ENCODE results near the gene WDR73.
"Not testable (repeated sequence)": the region's sequence is repeated elsewhere in the genome, so short reads cannot be mapped to it uniquely, and the experiment has no call there.

WDR73 gene

DNA sequence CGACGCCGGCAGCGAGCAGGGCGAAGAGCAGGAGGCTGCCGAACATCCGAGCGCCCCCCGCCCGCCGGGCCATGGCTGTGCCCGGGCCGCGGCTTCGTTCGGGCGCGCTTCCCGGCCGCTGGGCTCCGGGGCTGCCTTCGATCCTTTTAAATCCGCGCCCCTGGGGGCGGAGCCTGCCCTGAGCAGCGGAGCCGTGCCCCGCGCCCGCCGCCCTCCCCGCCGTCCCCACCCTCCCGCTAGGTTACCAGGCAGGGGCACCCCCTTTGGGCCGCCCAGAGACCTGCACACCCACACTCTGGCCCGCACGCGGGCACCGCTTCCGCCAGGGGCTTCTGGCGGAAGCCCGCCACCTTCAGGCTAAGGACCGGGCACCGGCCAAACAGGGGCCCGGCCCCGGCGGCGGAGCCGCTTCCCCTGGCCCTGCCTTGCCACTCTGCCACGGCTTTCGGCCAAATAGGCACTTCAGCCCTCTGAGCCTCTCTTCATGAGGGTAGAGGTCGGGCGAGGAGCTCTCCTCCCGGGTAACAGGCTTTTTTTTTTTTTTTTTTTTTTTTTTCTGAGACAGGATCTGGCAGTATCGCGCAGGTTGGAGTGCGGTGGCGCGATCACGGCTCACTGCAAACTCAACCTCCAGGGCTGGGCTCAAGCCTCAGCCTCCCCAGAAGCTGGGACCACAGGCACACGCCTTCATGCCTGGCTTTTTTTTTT lies 4.2 kb upstream of the WDR73 start, which contains the start of gene NMB:
Gene NMB (minus strand): TSS at position 120 of the 708 bp plus-strand sequence. CDS start 47 bp downstream, at position 73.
- peak; percentile 60 to 80 for DNase-seq (ENCODE audit: low read depth in 1 of 2, low spot score in 1 of 2)

DNA sequence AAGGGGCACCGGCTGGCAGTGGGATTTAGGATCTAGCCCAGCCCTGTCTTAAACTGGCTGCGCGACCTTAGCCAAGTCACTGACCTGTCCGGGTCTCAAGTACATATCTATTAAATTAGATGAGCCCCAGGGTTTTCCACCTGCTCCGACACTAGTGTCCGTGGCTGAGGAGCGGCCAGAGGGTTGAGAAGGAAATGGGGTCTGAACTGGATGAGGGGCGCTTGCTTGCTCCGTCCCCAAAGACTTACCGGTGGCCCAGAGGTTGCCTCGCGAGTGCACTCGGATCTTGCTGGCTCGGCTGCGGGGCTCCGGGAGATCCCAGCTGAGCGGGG lies 3.6 kb upstream of the WDR73 start:
- DNase-seq (ENCODE audit: low read depth in 1 of 2, low spot score in 1 of 2) = no peak

DNA sequence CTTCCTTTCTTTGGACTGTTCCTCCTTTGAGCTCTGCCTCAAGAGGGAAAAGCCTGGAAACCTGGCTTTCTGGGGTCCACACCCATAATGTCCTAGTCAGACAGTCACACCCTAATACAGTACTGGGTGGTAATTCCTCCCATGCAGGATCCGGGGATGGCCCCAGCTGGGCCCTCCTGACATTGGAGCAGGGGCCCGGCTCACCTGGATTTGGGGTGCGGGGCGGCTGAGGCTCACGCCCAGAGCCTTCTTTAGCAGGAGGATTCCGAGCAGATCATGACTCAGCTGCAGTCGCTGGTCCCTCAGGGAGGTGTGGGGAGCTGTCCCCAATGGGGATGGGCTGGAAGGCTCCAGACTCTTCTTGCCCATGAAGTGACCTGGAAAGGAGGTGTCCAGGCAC lies 2.9 kb upstream of the WDR73 start:
- no peak for DNase-seq (ENCODE audit: low read depth in 1 of 2, low spot score in 1 of 2)

DNA sequence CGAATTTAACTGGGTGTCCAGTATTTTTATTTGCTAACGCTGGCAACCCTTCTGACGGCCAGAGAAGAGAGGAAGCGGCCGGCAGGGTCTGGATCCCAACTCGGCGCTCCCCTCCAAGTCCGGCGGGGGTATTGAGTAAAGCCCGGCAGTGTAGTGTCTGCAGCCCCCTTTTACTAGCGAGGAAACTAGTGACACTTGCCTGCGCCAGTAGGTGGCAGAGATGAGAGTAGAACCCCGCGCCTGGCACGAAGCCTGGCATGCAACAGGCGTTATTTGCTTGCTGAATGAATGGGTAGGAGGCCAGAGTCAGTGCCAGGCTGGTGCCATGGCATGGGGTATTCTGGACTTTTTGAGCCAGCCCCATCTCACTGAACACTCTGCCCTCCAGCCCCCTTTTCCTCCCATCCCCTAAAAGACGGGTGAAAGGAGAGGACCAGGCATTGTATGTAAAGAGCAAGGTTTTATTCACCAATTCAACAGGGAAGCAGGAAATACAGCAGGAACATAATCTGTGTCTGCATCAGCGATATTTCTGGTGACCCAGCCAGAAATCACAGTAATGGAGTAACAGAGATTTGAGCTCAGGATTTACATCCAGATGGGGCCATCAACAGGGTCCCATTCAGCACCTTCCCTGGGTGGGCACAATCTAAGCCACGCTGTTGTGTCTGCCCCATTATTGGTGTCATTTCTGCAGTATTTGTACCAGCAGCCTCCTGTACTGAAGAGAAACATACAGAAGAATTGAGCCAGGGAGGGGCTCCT lies 788 bp upstream of the WDR73 start:
- peak; percentile 53 to 67 for DNase-seq (ENCODE audit: low read depth in 1 of 2, low spot score in 1 of 2)

DNA sequence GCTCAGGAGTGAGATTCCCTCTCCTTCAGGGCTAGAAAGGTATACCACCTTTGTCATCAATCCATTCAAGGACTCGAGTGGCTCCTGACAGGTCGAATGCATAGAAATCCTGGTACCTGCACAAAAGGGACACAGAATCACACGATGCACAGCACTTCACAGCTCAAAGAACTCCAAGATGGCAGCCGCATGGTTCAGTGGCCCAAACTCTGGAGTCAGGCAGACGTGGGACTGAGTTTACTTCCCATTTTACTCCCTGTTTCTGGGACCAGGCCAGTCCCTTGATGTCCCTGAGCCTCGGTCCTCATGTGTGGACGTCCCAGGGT lies 536 bp downstream of the WDR73 start:
- no peak for DNase-seq (ENCODE audit: low read depth in 1 of 2, low spot score in 1 of 2)

DNA sequence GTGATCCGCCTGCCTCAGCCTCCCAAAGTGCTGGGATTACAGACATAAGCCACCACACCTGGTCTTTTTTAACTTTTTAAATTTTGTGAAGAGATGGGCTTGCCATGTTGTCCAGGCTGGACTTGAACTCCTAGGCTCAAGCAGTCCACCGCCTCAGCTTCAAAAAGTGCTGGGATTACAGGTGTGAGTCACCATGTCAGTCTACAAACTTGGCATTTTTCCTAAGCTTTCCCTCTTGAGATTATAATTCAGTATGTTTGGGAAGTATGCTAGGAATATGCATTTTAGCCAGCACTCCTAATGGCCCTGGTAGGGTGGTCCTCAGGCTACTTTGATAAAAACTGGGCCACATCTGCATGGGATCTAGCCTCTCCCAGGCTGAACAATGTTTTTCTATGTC lies 4.4 kb downstream of the WDR73 start:
- DNase-seq (ENCODE audit: low read depth in 1 of 2, low spot score in 1 of 2) = no peak

DNA sequence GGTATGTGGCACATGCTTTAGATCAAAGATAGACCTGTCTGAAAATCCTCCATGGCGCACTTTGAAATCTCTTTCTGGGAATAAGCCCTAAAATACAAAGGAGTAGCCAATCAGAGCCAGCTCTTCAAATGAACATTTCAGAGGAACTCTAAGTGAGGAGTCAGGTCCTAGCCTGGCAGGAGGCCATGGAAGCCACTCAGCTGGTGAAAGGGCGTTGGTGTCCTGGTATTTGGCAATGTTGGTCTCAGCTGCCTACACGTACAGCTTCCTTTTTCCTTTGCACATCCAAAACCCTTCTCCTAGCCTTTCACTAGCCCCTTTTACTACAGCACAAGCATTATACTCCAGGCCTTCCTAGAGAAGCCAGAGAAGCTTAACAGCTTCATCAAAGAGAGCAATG lies 5.5 kb downstream of the WDR73 start:
- DNase-seq (ENCODE audit: low read depth in 1 of 2, low spot score in 1 of 2) = no peak

DNA sequence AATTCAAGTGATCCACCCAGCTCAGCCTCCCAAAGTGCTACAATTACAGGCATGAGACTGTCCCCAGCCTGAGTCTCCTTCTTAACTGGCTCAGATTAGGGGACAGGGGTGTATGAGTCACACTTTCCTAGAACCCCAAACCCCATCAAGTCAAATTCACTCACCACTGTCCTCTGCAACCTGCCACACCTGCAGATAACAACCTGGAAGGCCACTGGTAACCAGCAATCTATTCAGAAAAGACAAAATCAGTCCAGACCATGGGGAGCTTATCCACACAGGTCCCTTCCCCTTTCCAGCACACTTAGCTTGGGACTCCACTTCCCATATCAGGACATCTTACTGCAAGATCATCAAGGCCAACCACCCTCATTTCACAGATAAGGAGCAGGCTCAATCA lies 6.4 kb downstream of the WDR73 start:
- no peak for DNase-seq (ENCODE audit: low read depth in 1 of 2, low spot score in 1 of 2)

DNA sequence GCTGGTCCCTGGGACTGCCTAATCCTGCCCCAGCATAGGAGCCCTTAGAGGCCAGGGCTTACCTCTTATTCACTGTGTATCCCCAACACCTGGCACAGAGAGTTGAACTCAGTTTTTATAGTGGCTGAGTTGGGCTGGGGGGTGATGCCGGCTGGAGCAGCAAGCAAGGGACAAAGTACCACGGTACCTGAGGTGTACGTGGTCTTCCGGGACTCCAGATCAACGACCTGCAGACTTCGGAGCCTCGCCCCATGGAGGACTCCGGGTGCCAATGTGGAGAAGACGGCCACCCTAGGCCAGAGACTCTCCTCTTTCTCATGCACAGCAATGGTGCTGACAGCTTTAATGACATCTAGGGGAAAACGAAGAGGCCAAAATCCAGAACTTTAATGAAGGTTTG lies 8.1 kb downstream of the WDR73 start:
- DNase-seq (ENCODE audit: low read depth in 1 of 2, low spot score in 1 of 2) = no peak

DNA sequence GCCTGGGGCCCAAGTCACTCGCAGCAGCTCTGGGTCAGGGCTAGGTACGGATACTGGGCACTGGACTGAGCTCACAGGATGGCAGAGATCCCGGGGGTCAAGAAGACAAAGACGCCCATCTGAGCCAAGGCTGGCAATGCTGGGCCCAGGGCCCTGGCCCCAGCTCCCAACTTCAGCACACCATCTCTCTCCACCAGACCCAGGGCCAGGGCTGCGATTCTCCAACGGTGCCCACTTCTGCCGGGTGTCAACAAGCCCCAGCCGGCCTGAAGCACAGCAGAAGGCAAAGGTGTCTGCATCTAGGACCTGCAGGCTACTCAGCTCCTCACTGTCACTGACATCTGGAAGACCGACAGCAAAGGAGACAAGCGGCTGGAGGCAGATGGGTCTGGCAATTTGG lies 8.6 kb downstream of the WDR73 start:
- no peak for DNase-seq (ENCODE audit: low read depth in 1 of 2, low spot score in 1 of 2)

DNA sequence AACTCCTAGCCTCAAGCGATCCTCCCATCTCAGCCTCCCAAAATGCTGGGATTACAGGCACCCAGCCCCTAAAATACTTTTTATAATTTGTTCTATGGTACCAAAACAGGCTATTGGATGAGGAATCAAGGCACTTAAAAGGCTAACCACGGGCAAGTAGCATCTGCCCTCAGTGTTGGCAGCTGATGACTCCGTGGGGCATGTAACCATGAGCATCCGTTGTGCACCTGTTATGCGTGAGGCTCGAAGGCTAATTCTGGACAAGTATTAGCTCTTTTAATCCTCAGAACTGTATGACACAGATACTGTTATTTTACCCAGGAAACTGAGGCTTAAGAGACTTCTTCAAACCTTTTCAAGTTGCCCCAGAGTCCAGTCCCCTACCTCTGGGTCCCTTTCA lies 10.2 kb downstream of the WDR73 start:
- no peak for DNase-seq (ENCODE audit: low read depth in 1 of 2, low spot score in 1 of 2)

DNA sequence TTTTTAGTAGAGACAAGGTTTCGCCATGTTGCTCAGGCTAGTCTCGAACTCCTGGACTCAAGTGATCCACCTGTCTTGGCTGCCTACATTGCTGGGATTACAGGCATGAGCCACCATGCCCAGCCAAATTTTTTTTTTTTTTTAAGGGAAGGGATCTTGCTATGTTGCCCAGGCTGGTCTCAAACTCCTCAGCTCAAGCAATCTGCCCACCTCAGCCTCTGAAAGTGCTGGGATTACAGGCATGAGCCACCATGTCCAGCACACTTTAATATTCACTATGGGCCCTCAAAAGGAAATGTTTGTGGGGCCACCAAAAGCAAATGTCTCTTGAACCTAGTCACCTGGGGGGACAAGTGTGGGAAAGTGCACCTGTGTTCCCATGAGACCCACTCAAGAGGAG lies 11.4 kb downstream of the WDR73 start:
- not testable (repeated sequence) for DNase-seq (ENCODE audit: low read depth in 1 of 2, low spot score in 1 of 2)

DNA sequence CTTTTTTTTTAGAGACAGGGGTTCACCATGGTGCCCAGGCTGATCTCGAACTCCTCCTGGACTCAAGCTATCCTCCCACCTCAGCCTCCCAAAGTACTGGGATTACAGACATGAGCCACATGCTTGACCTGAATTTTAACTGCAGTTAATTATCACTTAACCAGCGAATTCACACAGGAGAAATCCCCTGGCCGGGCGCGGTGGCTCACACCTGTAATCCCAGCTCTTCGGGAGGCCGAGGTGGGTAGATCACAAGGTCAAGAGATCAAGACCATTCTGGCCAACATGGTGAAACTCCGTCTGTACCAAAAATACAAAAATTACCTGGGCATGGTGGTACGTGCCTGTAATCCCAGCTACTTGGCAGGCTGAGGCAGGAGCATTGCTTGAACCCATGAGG lies 12.2 kb downstream of the WDR73 start:
- not testable (repeated sequence) for DNase-seq (ENCODE audit: low read depth in 1 of 2, low spot score in 1 of 2)

DNA sequence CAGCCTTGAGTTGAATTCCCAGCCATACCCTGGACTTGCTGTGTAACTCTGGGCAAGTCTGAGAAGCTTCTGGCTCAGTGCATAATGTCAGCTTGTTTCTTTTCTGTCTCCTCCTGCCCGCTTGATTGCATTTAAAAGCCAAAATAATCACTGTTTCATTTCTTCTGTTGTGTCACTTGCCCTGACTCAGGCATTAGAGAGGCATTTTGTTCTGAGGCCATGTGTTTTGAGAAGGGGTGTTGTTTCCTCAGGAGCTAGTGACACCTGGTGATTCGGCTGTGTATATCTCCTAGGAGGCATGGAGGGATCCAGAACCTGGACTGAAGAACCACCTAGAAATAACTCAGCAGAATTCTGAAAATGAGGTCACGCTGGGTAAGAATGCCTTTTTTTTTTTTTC lies 16.0 kb downstream of the WDR73 start:
- DNase-seq (ENCODE audit: low read depth in 1 of 2, low spot score in 1 of 2) = no peak

DNA sequence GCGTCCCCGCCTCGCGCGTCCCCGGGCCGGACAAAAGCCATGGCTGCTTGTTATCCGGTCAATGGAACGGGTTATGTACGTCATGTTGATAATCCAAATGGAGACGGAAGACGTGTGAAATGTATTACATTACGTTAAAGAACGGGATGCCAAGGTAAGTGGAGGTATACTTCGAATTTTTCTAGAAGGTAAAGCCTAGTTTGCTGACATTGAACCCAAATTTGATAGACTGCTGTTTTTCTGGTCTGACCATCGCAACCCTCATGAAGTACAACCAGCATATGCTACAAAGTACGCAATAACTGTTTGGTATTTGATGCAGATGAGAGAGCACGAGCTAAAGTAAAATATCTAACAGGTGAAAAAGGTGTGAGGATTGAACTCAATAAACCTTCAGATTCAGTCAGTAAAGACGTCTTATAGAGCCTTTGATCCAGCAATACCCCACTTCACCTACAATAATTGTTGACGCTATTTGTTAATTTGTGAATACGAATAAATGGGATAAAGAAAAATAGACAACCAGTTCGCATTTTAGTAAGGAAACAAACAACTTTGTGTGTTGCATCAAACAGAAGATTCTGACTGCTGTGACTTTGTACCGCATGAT lies 19.8 kb downstream of the WDR73 start:
- no peak for DNase-seq (ENCODE audit: low read depth in 1 of 2, low spot score in 1 of 2)

DNA sequence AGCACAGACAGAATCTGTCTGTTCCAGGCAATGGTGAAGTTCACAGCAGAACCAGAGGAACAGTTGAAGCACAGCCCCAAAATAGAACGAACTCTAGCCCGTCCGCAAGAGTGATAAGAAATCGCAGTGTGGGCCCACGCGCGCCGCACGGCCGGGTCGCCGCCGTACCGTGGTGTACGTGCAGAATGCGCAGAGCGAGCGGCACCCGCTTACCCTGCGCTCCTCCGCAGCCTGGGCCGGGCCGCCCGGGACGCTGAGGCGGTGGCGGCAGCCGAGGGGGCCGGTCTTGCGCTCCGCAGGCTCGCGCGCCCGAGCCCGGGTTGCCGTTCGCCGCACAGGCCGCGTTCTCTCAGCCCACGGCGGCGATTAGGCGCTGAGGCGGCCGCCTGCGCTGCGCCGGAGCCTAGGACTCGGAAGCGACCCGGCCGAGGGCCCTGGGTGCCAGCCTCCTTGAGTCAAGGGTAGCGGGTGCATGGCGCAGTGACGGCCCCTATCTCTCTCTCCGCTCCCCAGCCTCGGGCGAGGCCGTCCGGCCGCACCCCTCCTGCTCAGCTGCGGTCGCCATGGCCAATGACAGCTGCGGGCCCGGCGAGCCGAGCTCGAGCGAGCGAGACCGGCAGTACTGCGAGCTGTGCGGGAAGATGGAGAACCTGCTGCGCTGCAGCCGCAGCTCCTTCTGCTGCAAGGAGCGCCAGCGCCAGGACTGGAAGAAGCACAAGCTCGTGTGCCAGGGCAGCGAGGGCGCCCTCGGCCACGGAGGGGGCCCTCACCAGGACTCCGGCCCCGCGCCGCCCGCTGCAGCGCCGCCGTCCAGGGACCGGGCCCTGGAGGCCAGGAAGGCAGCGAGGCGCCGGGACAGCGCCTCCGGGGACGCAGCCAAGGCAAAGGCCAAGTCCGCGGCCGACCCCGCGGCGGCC lies 20.5 kb downstream of the WDR73 start:
- DNase-seq (ENCODE audit: low read depth in 1 of 2, low spot score in 1 of 2) = peak; percentile 38 to 49

DNA sequence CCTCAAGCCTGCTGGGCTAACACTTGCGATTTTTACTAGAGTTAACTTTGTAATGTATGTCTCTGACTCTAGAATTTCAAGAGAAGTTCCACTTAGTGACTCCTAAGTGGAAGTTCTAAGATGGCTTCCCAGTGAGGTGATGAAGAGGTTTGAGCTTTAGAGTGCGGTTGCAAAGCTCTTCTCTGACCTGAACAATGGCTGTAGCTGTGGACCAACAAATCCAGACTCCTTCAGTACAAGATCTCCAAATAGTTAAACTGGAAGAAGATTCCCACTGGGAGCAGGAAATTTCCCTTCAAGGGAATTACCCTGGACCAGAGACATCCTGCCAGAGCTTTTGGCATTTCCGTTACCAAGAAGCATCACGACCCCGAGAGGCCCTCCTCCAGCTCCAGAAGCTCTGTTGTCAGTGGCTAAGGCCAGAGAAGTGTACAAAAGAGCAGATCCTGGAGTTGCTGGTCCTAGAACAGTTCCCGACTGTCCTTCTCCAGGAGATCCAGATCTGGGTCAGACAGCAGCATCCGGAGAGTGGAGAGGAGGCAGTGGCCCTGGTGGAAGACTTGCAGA lies 22.3 kb downstream of the WDR73 start:
- DNase-seq (ENCODE audit: low read depth in 1 of 2, low spot score in 1 of 2) = no peak

DNA sequence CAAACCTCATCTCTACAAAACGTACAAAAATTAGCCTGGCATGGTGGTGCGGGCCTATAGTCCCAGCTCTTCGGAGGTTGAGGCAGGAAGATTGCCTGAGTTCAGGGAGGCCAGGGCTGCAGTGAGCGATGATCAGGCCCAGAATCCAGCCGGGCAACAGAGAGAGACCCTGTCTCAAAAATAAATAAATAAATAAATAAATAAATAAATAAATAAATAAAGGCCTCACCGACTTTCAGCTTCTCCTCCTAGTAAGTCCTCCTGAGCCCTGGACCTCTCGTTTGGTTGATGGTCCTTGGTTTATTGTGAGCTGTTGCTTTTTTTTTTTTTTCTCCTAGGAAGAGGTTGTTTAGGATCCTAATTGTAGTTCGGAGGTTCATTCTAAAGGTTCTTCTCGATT lies 25.1 kb downstream of the WDR73 start:
- no peak for DNase-seq (ENCODE audit: low read depth in 1 of 2, low spot score in 1 of 2)

DNA sequence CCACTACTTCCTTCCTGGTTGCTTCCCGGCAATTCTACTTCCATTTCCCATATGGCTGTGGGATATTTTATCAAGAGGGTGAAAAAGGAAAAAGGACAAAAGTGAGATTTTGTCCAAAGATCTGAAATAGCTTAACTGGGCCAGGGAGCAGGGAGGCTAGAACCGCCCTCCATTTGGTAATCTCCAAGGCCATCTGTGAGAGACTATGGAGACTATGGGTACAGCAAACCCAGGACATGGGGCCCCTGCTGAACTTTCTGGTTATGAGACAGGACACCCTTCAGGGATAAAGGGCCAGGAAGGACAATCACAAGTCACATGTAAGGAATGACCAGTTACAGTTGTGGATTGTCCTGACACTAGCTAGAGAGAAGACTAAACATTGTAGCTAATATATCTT lies 29.0 kb downstream of the WDR73 start:
- DNase-seq (ENCODE audit: low read depth in 1 of 2, low spot score in 1 of 2) = no peak

DNA sequence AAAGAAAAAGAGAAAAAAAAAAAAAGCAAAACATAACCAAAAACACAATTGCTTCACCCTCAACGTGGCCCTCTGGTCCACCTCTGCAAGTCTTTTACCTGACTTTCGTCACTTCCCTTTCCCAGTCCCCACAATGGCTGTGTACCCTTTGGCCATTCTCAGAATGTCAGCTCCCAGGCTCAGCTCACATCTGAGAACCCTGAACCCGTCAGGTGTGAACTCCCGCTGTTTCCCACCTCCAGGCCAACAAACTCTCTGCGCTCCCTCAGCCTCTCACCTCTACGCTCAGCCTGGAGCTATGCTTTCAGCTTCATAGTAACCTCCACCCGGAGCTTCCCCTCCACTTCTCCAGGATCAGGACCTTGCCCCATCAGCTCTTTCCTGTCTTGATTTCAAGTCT lies 29.7 kb downstream of the WDR73 start:
- DNase-seq (ENCODE audit: low read depth in 1 of 2, low spot score in 1 of 2) = no peak

DNA sequence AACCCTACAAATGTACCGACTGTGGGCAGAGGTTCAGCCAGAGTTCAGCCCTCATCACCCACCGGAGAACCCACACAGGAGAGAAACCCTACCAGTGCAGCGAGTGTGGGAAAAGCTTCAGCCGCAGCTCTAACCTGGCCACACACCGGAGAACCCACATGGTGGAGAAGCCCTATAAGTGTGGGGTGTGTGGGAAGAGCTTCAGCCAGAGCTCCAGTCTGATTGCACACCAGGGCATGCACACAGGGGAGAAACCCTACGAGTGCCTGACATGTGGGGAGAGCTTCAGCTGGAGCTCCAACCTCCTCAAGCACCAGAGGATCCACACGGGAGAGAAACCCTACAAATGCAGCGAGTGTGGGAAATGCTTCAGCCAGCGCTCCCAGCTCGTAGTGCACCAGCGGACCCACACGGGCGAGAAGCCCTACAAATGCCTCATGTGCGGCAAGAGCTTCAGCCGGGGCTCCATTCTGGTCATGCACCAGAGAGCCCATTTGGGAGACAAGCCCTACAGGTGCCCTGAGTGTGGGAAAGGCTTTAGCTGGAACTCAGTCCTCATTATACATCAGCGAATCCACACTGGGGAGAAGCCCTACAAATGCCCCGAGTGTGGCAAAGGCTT lies 32.6 kb downstream of the WDR73 start:
- no peak for DNase-seq (ENCODE audit: low read depth in 1 of 2, low spot score in 1 of 2)
